ENCODE measurements around the gene NOTUM. TPM values are rescaled to one million over a fixed set of nuclear protein-coding genes. Genes with fewer than 3 reads are reported as not detected.
A peak's percentile ranks its signal among the peaks of the same experiment; 100 is the strongest.

NOTUM gene
- total and polyA plus RNA-seq, 8 donors: 0.79 to 71.4 (median 65.1) TPM

DNA sequence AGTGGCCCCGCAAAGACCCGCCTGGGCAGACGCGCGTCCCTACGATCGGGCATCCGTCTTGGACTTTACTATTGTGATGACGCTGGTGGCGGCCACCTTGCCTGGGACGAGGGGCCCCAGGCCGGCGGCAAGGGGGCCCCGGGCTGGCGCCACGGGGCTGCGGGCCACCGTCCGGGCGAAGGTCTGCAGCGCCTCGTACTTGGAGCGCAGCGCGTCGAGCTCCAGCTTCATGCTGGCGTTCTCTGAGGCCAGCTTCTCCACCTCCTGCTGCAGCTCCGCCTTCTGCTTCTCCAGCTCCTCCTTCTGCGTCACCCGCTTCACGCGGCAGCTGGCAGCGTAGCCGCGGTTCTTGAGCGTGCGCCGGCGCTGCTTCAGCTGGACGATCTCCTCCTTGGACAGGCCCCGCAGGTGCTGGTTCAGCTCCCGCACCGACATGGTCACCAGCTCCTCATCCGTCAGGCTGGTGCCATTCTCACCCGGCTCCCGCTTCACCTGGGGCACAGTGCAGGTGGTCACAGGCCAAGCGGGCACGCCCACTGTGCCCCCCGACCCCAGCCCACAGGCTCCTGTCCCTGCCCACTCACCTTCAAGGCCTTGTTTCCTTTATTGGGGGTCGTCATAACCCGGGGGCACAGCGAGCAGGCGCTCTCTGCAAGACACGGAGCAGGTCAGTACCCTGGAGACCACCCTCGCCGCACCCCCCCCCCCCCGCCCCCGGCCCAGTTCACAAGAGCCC lies 38.3 kb downstream of the NOTUM start:
- Histone ChIP-seq H3K27me3 (no peaks in the 10 kb centered on the region), H3K4me1 (peaks cover 22 to 85% of the 10 kb centered on the region in 2 donors), H3K4me3 (peak overlapping the region in 1 of 2 donors; percentile 98), H3K36me3 (peaks cover 0 to 39% of the 10 kb centered on the region in 2 donors), H3K9me3 (no peaks in the 10 kb centered on the region), H3K27ac (peak overlapping the region; percentile 56 to 98)
- TF ChIP-seq, protein P1, sequence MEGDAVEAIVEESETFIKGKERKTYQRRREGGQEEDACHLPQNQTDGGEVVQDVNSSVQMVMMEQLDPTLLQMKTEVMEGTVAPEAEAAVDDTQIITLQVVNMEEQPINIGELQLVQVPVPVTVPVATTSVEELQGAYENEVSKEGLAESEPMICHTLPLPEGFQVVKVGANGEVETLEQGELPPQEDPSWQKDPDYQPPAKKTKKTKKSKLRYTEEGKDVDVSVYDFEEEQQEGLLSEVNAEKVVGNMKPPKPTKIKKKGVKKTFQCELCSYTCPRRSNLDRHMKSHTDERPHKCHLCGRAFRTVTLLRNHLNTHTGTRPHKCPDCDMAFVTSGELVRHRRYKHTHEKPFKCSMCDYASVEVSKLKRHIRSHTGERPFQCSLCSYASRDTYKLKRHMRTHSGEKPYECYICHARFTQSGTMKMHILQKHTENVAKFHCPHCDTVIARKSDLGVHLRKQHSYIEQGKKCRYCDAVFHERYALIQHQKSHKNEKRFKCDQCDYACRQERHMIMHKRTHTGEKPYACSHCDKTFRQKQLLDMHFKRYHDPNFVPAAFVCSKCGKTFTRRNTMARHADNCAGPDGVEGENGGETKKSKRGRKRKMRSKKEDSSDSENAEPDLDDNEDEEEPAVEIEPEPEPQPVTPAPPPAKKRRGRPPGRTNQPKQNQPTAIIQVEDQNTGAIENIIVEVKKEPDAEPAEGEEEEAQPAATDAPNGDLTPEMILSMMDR (IDR thresholded peaks at IDR 0.05): no peak
- ATAC-seq (no peak), DNase-seq (no peak)
- intact Hi-C loops (cut with DNase I): no loop called here

DNA sequence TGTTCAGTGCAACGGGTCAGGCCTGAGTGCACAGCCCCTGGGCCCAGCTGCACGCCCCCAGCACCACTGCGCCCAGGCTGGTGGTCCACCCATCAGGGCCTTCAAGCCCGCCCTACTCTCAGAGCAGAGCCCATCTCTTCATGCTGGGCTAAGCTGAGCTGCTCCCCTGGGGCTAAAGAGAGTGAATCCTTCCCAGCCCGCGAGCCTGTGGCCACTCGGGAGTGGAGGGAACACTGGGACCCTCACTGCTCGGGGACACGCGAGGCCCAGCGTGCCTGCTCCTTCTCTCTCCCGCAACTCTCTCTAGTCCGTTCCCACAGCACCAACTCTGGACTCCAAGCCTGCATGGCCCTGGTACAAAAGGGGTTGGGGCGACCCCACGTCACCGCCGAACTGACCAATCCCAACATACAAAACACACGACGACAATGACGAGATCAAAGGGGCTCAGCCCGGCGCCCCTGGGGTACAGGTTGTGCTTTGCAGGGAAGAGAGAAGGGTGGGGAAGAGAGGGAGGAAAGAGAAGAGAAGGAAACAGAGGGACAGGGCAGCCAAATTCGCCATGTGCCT lies 38.9 kb downstream of the NOTUM start:
- H3K36me3 ChIP-seq: peaks cover 0 to 39% of the 10 kb centered on the region in 2 donors
- DNase-seq (no peak), ATAC-seq (no peak)
- intact Hi-C loops (cut with DNase I): no loop called here
- H3K9me3 ChIP-seq: no peaks in the 10 kb centered on the region
- H3K27ac ChIP-seq: peak overlapping the region in 1 of 2 donors; percentile 98
- H3K27me3 ChIP-seq: no peaks in the 10 kb centered on the region
- TF ChIP-seq, protein P1 (IDR thresholded peaks at IDR 0.05): no peak
- peaks cover 24 to 90% of the 10 kb centered on the region in 2 donors for H3K4me1 ChIP-seq
- peak overlapping the region in 1 of 2 donors; percentile 98 for H3K4me3 ChIP-seq

DNA sequence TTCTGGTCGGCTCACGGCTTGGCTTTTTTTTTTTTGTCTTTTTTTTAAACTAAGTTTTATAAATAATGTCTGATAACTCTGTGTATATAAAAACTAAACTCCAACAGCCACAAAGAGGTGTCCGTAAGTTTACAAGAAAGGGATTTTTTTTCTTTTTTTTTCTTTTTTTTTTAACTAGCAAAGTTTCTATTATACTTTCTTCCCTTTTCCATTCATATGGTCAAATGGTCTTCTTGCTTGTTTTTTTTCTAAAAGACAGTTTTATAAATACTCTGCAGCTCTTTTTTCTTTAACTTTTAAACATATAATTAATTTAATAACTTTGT lies 39.5 kb downstream of the NOTUM start:
- Histone ChIP-seq H3K4me3 (peak overlapping the region in 1 of 2 donors; percentile 98), H3K27ac (peak overlapping the region in 1 of 2 donors; percentile 98), H3K4me1 (peaks cover 30 to 95% of the 10 kb centered on the region in 2 donors), H3K9me3 (no peaks in the 10 kb centered on the region), H3K36me3 (peaks cover 0 to 39% of the 10 kb centered on the region in 2 donors), H3K27me3 (no peaks in the 10 kb centered on the region)
- DNase-seq: no peak
- ATAC-seq: no peak
- TF ChIP-seq, protein P1 (IDR thresholded peaks at IDR 0.05): no peak
- intact Hi-C loops (cut with DNase I): no loop called here

DNA sequence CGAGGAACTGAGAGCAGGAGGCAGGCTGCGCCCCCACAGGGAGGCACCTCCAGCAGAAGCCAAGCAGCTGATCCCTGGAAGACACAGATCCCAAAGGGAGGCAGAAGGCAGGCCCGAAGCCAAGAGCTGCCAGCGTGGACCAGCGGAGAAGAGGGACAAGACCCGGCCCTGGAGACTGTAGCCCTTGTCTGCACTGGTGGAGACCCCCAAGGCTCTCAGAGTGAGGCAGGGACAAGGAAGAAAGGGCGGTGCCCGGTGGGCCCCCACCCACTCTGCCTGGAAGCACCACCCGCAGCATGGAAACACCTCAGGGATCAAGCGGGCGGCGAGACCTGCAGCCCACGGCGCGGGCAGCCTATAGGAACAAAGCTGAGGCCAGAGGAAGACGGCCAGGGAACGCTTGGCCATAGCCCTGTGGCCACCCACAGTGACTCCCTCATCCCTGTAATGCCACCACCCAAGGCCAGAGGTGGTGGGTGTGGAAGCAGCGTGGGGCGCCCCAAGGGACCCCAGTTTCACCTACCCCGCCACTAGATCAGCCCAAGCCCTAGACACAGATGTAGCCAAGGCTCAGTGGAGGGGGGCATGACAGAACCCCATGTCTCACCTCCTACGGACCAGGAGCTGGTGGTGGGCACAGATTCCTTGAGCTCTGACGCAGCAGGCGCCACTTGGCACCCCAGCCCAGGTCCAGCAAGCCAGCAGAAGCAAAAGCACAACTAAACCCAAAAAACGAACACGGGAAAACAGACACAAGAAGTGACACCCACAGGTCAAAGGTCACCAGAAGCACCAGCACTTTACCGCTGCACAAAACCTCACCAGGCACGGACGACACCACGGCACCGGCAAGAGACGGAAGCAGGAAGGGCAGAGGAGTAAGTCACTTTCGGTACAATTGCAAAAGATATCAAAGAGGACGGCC lies 40.1 kb downstream of the NOTUM start:
- DNase-seq (no peak), ATAC-seq (no peak)
- Histone ChIP-seq H3K36me3 (peaks cover 0 to 41% of the 10 kb centered on the region in 2 donors), H3K4me1 (peaks cover 33 to 96% of the 10 kb centered on the region in 2 donors), H3K4me3 (peak overlapping the region in 1 of 2 donors; percentile 1), H3K27me3 (no peaks in the 10 kb centered on the region), H3K27ac (peak overlapping the region in 1 of 2 donors; percentile 98), H3K9me3 (no peaks in the 10 kb centered on the region)
- intact Hi-C loops (cut with DNase I): no loop called here
- TF ChIP-seq, protein P1 (IDR thresholded peaks at IDR 0.05): no peak
